Hematopoietic multipotent progenitor cell (in vitro differentiated cells): Measurements from ENCODE around the gene AATK. TPM values are rescaled to one million over a fixed set of nuclear protein-coding genes. Genes with fewer than 3 reads are reported as not detected.
A peak's percentile ranks its signal among the peaks of the same experiment; 100 is the strongest.
"Not testable (repeated sequence)": the region's sequence is repeated elsewhere in the genome, so short reads cannot be mapped to it uniquely, and the experiment has no call there.

ENCODE experiments used
- DNase-seq, 3 donors: peaks; one replicate each; pipeline ENCODE4 v3.0.0-alpha.2; 2011 to 2015; ENCODE audit warnings: low read depth in 2 of 3, low spot score in 2 of 3
- total RNA-seq: library from RNA; depleted of rRNA; stranded (reverse); fragments of >200 nt; gene quantifications from one replicate; pipeline ENCODE4 v1.2.3, GENCODE V29; 2012

The AATK gene
- total RNA-seq, 1 donor = 7.0 TPM

GRCh38 chr17:81147701-81148100 lies 18.3 kb downstream of the AATK start:
- no peak for DNase-seq

- DNase-seq = not testable (repeated sequence)
Measured at GRCh38 chr17:81146208-81146607, 19.8 kb downstream of the AATK start.

- no peak for DNase-seq
Measured at GRCh38 chr17:81144423-81144781, 21.6 kb downstream of the AATK start.

- DNase-seq = no peak
Measured at GRCh38 chr17:81143717-81144422, 22.2 kb downstream of the AATK start.

GRCh38 chr17:81143200-81143527 lies 22.9 kb downstream of the AATK start:
- DNase-seq = no peak

GRCh38 chr17:81142301-81143199 lies 23.5 kb downstream of the AATK start:
- DNase-seq = peak in 2 of 3 donors; percentile 78 to 85

GRCh38 chr17:81140695-81141094 lies 25.3 kb downstream of the AATK start:
- no peak for DNase-seq

- DNase-seq = no peak
Measured at GRCh38 chr17:81140018-81140417, 26.0 kb downstream of the AATK start.

- no peak for DNase-seq
Measured at GRCh38 chr17:81139428-81139827, 26.6 kb downstream of the AATK start.

GRCh38 chr17:81138500-81138899 lies 27.5 kb downstream of the AATK start:
- no peak for DNase-seq

- DNase-seq = no peak
Measured at GRCh38 chr17:81138083-81138482, 27.9 kb downstream of the AATK start.

GRCh38 chr17:81137248-81137647 lies 28.8 kb downstream of the AATK start:
- no peak for DNase-seq

GRCh38 chr17:81136366-81136765 lies 29.7 kb downstream of the AATK start:
- DNase-seq = no peak

GRCh38 chr17:81135505-81136278 lies 30.3 kb downstream of the AATK start:
- DNase-seq = no peak

GRCh38 chr17:81134064-81134781 lies 31.8 kb downstream of the AATK start:
- DNase-seq = no peak

GRCh38 chr17:81132770-81133723 lies 33.0 kb downstream of the AATK start:
- DNase-seq = no peak

- no peak for DNase-seq
Measured at GRCh38 chr17:81132197-81132540, 33.9 kb downstream of the AATK start.

GRCh38 chr17:81131486-81132196 lies 34.4 kb downstream of the AATK start:
- no peak for DNase-seq
